Mucosa of descending colon (tissue), 3 donors: ENCODE results near the gene P2RX2. TPM values are rescaled to one million over a fixed set of nuclear protein-coding genes. Genes with fewer than 3 reads are reported as not detected.

Experiments used
- ATAC-seq: fragments of 200-7000 bp; cut with Tn5 transposase; one replicate; pipeline ENCODE4 v1.9.1; 2020; ENCODE audit warnings: mild to moderate bottlenecking, moderate library complexity
- DNase-seq, 3 donors: peaks; one replicate each; pipeline ENCODE4 v3.0.0-alpha.2; 2020
- H3K36me3 ChIP-seq: fragments of 200-600 bp; one replicate; pipeline ENCODE4 v1.8.0; 2021; ENCODE audit warnings: low read depth, mild to moderate bottlenecking
- H3K4me1 ChIP-seq: fragments of 200-600 bp; one replicate; pipeline ENCODE4 v1.8.0; 2021; ENCODE audit warnings: low read depth, mild to moderate bottlenecking
- H3K4me3 ChIP-seq: fragments of 200-600 bp; one replicate; pipeline ENCODE4 v1.8.0; 2021; ENCODE audit warnings: mild to moderate bottlenecking
- H3K9me3 ChIP-seq: fragments of 200-600 bp; one replicate; pipeline ENCODE4 v1.8.0; 2021; ENCODE audit warnings: mild to moderate bottlenecking
- CTCF ChIP-seq: fragments of 200-600 bp; IDR thresholded peaks from one replicate; pipeline ENCODE4 v1.8.0; 2022; ENCODE audit warnings: antibody characterized with exemption, mild to moderate bottlenecking
- intact Hi-C, 2 donors: fragments of 100-400 bp; cut with DNase I in 1 of 2; cut with micrococcal nuclease in 1 of 2; formaldehyde crosslinking; loops; one replicate each; pipeline versions ENCODE4 v1.11.0 to v1.11.1; 2022; cut with DNase I, micrococcal nuclease
- total RNA-seq, 3 donors: library from RNA; stranded (reverse); fragmentation: NEBNext Ultra II Directional in 2 of 3; extraction: Animal tissue kit (Norgen Biotek cat#: 25700) in 2 of 3; gene quantifications; one replicate each; pipeline versions ENCODE4 v1.2.1 to v1.2.4, GENCODE V29; 2021 to 2023
- donor health status: DM: no; HTN: no; CAD: no; lungs with moderate emphysema.
- donor health status: DM: no; HTN: no; CAD: no.
- donor health status: DM: no; HTN: yes; CAD: no.

The P2RX2 gene
- total RNA-seq, 3 donors from 2014 or later = 0.19 to 1.4 (median 0.32) TPM

GRCh38 chr12:132622437-132623071 is 4.0 kb downstream of the P2RX2 start:
- TF ChIP-seq CTCF = no peak
- ATAC-seq (peak; percentile 56), DNase-seq (peak in 1 of 3 donors; percentile 54)
- no peak overlapping the region for H3K4me3 ChIP-seq
- H3K4me1 ChIP-seq = peaks cover 4% of the 10 kb centered on the region
- H3K36me3 ChIP-seq = no peaks in the 10 kb centered on the region
- intact Hi-C loops = no loop called here
- no peaks in the 10 kb centered on the region for H3K9me3 ChIP-seq

GRCh38 chr12:132623072-132623869 is 4.7 kb downstream of the P2RX2 start:
- H3K4me3 ChIP-seq = no peak overlapping the region
- H3K36me3 ChIP-seq = no peaks in the 10 kb centered on the region
- intact Hi-C loops = no loop called here
- ATAC-seq = no peak
- no peak for TF ChIP-seq CTCF
- no peaks in the 10 kb centered on the region for H3K9me3 ChIP-seq
- peaks cover 2% of the 10 kb centered on the region for H3K4me1 ChIP-seq
- DNase-seq = no peak

GRCh38 chr12:132624186-132624855 is 5.7 kb downstream of the P2RX2 start:
- intact Hi-C loops = no loop called here
- Histone ChIP-seq H3K36me3 (peaks cover 3% of the 10 kb centered on the region), H3K4me3 (no peak overlapping the region), H3K9me3 (no peaks in the 10 kb centered on the region), H3K4me1 (no peaks in the 10 kb centered on the region)
- no peak for TF ChIP-seq CTCF
- DNase-seq (no peak), ATAC-seq (no peak)

- no peak for ATAC-seq
- Histone ChIP-seq H3K36me3 (peaks cover 3% of the 10 kb centered on the region), H3K4me3 (no peak overlapping the region), H3K9me3 (no peaks in the 10 kb centered on the region), H3K4me1 (no peaks in the 10 kb centered on the region)
- TF ChIP-seq CTCF = no peak
- intact Hi-C loops = no loop called here
- no peak for DNase-seq
Observed at GRCh38 chr12:132624910-132625630, 6.5 kb downstream of the P2RX2 start.

GRCh38 chr12:132625731-132626430 is 7.3 kb downstream of the P2RX2 start:
- Histone ChIP-seq H3K4me3 (no peak overlapping the region), H3K36me3 (peaks cover 3% of the 10 kb centered on the region), H3K9me3 (no peaks in the 10 kb centered on the region), H3K4me1 (no peaks in the 10 kb centered on the region)
- DNase-seq = no peak
- no peak for ATAC-seq
- intact Hi-C loops = no loop called here
- no peak for TF ChIP-seq CTCF
